GM19099 (cell line): Measurements from ENCODE around the gene DNAJA1.

ENCODE experiments used
- POLR2A ChIP-seq: IDR thresholded peaks from 3 replicates; pipeline ENCODE4 v1.6.1; 2011; ENCODE audit warnings: low read depth; ENCODE audit not compliant: insufficient read length; ENCODE audit errors: extremely low read depth

Gene DNAJA1

GRCh38 chr9:33024126-33024965 lies 727 bp upstream of the DNAJA1 start:
- TF ChIP-seq POLR2A: no peak

DNA sequence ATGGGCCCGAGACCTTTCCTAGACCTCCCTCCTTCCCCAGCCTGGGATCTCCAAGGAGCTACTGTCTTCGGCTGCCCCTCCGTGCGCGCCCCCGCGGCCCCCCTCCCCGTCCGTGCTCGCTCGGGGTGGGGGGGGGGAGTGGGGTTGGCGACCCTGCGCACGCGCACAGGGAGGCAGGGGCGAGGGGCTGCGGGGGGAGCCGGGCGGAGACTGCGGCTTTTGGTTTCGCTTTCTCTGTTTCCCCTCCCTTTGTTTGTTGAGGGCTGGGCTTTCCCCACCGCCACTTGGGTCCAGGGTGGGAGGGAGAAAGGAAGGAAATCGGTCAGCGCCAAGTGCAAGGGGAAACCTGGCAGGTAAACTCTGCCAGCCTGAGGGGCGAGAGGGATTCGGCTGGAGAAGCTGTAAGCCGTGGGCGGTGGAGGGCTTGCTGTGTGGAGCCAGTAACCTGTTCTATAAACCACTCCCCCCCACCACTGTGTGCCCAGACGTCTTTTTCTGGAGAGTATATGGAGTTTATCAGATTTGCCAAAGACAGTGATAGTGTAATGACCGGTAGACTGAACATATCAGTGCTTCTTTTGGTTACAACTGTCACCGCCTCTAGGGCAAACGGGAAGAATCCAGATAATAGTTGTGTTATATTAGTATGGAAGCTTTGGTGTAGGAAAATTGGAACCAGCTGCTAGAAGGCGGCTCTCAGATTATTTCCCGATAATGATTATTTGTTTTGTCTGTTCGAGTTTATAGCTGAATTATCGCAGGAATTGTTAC lies 684 bp downstream of the DNAJA1 start:
- no peak for TF ChIP-seq POLR2A

DNA sequence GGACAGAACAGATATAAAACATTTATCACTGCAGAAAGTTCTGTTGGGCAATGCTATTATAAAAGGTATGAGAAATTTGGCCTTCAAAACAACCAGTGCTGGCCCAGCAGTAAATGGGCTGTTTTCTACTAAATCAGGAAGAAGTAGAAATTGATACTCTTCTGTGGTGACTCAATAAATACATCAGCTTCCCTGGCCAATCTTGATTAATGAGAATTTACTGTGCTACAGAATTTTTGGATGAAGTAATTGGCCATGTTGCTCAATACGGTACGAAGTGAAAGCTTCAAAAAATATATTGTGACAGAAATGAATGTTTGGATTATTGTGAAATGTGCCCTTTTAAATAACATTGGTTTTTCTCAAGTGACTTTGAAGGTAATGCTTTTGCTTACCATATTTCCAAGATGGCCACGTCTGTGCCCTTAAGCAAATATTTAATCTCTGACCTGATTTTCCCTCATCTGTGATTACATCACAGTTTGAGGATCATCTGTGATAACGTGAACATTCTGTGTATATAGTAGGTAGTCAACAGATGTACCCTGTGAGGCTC lies 4.2 kb downstream of the DNAJA1 start:
- no peak for TF ChIP-seq POLR2A

DNA sequence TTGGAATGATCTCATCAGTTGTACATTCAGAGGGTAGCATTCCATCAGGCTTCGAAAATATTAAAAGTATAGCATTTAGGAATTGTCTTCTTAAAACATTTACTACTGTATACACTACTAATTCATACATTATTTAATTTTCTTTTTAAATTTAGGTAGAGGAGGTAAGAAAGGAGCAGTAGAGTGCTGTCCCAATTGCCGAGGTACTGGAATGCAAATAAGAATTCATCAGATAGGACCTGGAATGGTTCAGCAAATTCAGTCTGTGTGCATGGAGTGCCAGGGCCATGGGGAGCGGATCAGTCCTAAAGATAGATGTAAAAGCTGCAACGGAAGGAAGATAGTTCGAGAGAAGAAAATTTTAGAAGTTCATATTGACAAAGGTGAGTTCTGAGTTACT lies 5.2 kb downstream of the DNAJA1 start:
- TF ChIP-seq POLR2A: no peak

GRCh38 chr9:33032292-33032691 lies 7.2 kb downstream of the DNAJA1 start:
- TF ChIP-seq POLR2A: no peak

DNA sequence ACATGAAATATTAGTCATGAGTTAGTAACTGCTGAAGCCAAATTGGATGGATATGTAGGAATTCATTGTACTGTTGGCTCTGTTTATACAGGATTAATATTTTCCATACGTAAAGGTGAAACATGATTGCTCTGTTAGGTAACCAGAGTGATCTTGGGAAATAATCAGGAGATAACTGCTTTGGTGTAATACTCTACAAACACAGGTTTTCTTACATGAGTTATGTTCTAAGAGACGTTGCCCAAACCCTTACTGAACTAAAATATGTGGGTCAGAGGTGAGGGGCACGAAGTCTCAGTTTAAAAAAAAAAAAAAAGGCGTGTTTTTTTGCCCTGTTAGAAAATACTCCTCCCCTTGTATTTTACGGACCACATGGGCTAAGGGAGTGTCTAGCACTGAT lies 7.8 kb downstream of the DNAJA1 start:
- no peak for TF ChIP-seq POLR2A

DNA sequence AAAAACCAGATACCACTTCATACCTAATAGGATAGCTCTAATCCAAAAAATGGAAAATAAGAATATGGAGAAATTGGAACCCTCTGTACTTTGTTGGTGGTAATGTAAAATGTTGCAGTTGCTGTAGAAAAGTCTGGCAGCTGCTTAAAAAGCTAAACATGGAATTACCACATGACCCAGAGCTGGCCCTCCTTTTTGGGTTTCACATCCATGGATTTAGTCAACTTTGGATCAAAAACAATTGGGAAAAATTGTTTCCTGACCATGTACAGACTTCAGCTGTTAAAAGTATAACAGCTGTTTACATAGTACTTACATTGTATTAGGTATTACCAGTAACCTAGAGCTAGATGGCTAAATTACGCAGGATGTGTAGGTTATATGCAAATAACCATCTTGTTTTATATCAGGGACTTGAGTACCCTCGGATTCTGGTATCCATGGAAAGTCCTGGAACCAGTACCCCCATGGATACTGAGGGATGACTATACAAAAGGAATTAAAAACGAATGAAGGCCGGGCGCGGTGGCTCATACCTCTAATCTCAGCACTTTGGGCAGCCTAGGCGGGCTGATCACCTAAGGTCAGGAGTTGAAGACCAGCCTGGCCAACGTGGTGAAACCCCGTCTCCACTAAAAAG lies 15.8 kb downstream of the DNAJA1 start:
- TF ChIP-seq POLR2A: no peak

- no peak for TF ChIP-seq POLR2A
Observed at GRCh38 chr9:33041432-33042188, 16.5 kb downstream of the DNAJA1 start.

GRCh38 chr9:33042473-33042872 lies 17.4 kb downstream of the DNAJA1 start:
- no peak for TF ChIP-seq POLR2A

DNA sequence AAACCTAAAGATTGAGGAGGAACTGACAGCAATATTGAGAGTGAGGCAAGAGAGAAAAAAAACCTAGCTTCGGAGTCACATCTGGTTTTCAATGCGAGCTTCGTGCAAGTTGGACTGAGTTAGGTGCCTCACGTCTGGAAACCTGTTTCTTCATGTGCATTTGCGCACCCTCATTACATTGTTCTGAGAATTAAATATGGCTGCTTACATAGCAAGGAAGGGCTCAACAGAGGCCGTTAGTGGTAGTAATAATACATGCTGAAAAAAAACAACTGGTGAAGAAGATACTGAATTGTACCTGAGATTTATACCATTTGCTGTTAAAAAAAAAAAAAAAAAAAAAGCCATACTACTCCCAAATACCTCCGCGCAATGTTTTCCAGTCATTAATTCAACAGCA lies 18.6 kb downstream of the DNAJA1 start:
- no peak for TF ChIP-seq POLR2A

GRCh38 chr9:33044162-33044673 lies 19.1 kb downstream of the DNAJA1 start:
- peak; percentile 18 for TF ChIP-seq POLR2A

DNA sequence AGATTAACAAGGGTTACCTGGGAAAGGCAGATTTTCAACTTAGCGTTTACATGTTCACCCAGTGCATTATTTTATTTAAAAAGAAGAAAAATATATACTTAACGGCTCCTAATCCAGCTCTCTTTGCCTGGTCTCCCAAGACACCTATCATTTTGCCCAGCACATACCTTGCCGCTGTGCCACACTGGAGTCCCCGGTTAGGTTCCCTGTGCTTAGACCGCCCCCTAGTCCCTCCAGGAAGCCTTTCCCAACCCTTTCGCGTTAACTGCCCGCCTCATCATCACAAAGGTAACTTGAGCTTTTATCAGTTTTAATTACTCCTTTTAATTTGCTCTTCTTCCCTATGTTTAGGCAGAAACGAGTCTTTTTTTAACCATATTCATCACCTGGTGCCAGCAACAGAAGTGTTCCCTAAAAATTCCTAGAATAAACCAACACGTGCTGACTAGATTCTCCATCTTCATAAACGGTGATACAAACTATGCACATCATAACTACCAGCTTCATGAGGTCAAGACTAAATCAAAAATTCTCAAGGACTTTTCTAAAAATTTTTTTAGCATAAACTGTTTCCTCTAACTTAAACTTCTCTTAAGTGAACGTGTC lies 19.7 kb downstream of the DNAJA1 start:
- TF ChIP-seq POLR2A: no peak

DNA sequence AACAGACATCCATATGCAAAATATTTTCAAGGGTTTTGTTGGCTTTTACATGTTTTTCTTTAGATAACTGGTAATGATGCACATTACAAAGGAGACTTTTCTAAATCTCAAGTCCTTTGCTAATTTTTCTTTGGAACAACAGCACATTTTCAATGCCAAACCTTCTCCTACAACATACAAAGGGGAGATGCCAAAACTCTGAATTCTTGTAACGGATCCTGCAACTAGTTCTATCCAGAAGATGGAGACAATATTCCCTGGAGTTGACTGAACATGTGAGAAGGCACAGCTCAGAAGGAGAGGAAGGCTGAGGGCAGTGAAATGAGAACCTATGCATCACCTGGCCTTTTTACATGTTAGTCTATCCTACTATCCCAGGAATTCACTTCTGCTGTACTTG lies 21.0 kb downstream of the DNAJA1 start:
- no peak for TF ChIP-seq POLR2A

DNA sequence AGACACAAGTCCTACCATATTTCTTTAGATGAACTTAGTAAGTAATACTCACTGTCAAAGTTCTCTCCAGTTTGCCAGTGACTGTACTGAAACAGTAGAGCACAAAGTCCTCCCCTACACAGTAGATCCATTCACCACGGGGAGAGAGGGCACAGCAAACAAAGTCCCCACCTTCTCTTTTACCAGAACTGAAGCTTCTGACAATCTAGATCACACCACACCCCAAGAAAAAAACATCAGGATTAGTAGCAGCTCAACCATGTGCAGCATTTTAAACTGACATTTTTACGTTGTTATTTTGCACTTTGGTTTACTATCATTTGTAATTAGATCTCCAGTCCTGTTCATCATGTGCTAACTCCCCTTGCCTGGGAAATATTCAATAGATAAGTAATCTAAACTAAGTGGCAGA lies 23.0 kb downstream of the DNAJA1 start:
- no peak for TF ChIP-seq POLR2A
